Endothelial cell of umbilical vein (primary cell): Measurements from ENCODE around the gene KRT76. TPM values are rescaled to one million over a fixed set of nuclear protein-coding genes. Genes with fewer than 3 reads are reported as not detected.

Experiments
- BruUV-seq: library from RNA; stranded (reverse); fragments of 400-500 nt; replicated peaks from 2 replicates; lab custom pipeline; 2021; lab: Mats Ljungman, UMichigan
- CTCF ChIA-PET: fragments of 300-600, 350-600 bp; sonication (Branson Sonifier 250); formaldehyde crosslinking; loops from one replicate; lab custom pipeline; 2021; ENCODE audit warnings: antibody characterized with exemption, inconsistent platforms; lab: Charles Lee
- POLR2A ChIA-PET: fragments of 300-600, 350-600 bp; sonication (Branson Sonifier 250); formaldehyde crosslinking; loops from one replicate; lab custom pipeline; 2021; ENCODE audit warnings: antibody characterized with exemption, inconsistent platforms; lab: Charles Lee
- DNase-seq: peaks from one replicate; pipeline ENCODE4 v3.0.0-alpha.2; 2011; ENCODE audit warnings: low read depth, low spot score
- FAIRE-seq: peaks from 2 replicates; lab custom pipeline; 2011; peaks lifted over from hg19 to GRCh38; lab: Jason Lieb, UNC
- H2AFZ ChIP-seq: 2 replicates; pipeline ENCODE4 v1.6.0; 2012; ENCODE audit warnings: low read depth, low read length, control low read depth, inconsistent platforms
- H3K27ac ChIP-seq: 2 replicates; pipeline ENCODE4 v1.5.1; 2011; ENCODE audit warnings: low read depth, mild to moderate bottlenecking, control low read depth, low read length, moderate library complexity; ENCODE audit not compliant: insufficient read depth
- H3K27me3 ChIP-seq, 2 experiments: 2 replicates each; pipeline versions ENCODE4 v1.6.0 to v1.6.1; 2011; ENCODE audit warnings: low read length in 2 of 2, mixed read lengths in 1 of 2; ENCODE audit not compliant: control insufficient read depth in 2 of 2, insufficient read depth in 2 of 2
- H3K36me3 ChIP-seq, 2 experiments: 2 replicates in 1 of 2; 3 replicates in 1 of 2; pipeline ENCODE4 v1.5.1; 2011; ENCODE audit warnings: low read length in 2 of 2, mild to moderate bottlenecking in 1 of 2, moderate library complexity in 1 of 2; ENCODE audit not compliant: control insufficient read depth in 2 of 2, insufficient read depth in 2 of 2; ENCODE audit errors: extremely low read depth in 1 of 2
- H3K4me1 ChIP-seq: 3 replicates; pipeline ENCODE4 v1.5.1; 2011; ENCODE audit warnings: mild to moderate bottlenecking, low read length; ENCODE audit not compliant: control insufficient read depth, insufficient read depth; ENCODE audit errors: extremely low read depth
- H3K4me2 ChIP-seq: 2 replicates; pipeline ENCODE4 v1.6.1; 2011; ENCODE audit warnings: low read length, control low read depth, mixed read lengths; ENCODE audit not compliant: insufficient read depth
- H3K4me3 ChIP-seq, 3 experiments: fragments of 200-600 bp in 1 of 3; sonication (generic), shearing (Covaris generic) in 1 of 3; replicated peaks in 1 of 3; 2 replicates each; pipeline ENCODE4 v1.5.1; 2011 to 2016; ENCODE audit warnings: control low read depth in 3 of 3, low read length in 3 of 3, mild to moderate bottlenecking in 2 of 3, inconsistent platforms in 1 of 3, low read depth in 1 of 3, moderate library complexity in 1 of 3; ENCODE audit not compliant: insufficient read depth in 1 of 3
- H3K79me2 ChIP-seq: 2 replicates; pipeline ENCODE4 v1.6.0; 2012; ENCODE audit warnings: low read length, inconsistent platforms; ENCODE audit not compliant: control insufficient read depth, insufficient read depth
- H3K9ac ChIP-seq: replicated peaks from 2 replicates; pipeline ENCODE3; 2011; ENCODE audit warnings: low read length, control low read depth; ENCODE audit not compliant: insufficient read depth; ENCODE audit errors: extremely low read depth
- H3K9me1 ChIP-seq: replicated peaks from 3 replicates; pipeline ENCODE4 v1.6.0; 2011; ENCODE audit warnings: mild to moderate bottlenecking, low read length; ENCODE audit not compliant: control insufficient read depth, insufficient read depth; ENCODE audit errors: extremely low read depth
- H3K9me3 ChIP-seq: replicated peaks from 2 replicates; pipeline ENCODE4 v1.5.1; 2012; ENCODE audit warnings: low read length, inconsistent platforms; ENCODE audit not compliant: control insufficient read depth, insufficient read depth
- H4K20me1 ChIP-seq: replicated peaks from 2 replicates; pipeline ENCODE3; 2011; ENCODE audit warnings: mild to moderate bottlenecking, low read length; ENCODE audit not compliant: control insufficient read depth, insufficient read depth; ENCODE audit errors: extremely low read depth
- CTCF ChIP-seq, 2 donors: IDR thresholded peaks; 1 replicate in 1 of 2; 2 replicates in 1 of 2; pipeline ENCODE4 v1.5.1; 2011; ENCODE audit warnings: low read length in 2 of 2, mild to moderate bottlenecking in 2 of 2, moderate library complexity in 2 of 2, control low read depth in 1 of 2, inconsistent platforms in 1 of 2, low read depth in 1 of 2; ENCODE audit not compliant: insufficient read depth in 1 of 2; ENCODE audit errors: extremely low read depth in 1 of 2
- EZH2 ChIP-seq: IDR thresholded peaks from 2 replicates; pipeline ENCODE4 v1.6.1; 2012; ENCODE audit warnings: borderline replicate concordance, low read depth, mild to moderate bottlenecking, moderate library complexity, low read length, inconsistent platforms; ENCODE audit not compliant: severe bottlenecking
- FOS ChIP-seq: IDR thresholded peaks from 2 replicates; pipeline ENCODE4 v1.6.1; 2011; ENCODE audit warnings: mild to moderate bottlenecking, low read length, moderate library complexity, borderline replicate concordance; ENCODE audit not compliant: insufficient read depth
- GATA2 ChIP-seq: IDR thresholded peaks from 2 replicates; pipeline ENCODE4 v1.7.0; 2011; ENCODE audit warnings: low read depth, mild to moderate bottlenecking, moderate library complexity, mixed read lengths, low read length; ENCODE audit not compliant: insufficient read length, insufficient read depth
- JUN ChIP-seq: IDR thresholded peaks from 2 replicates; pipeline ENCODE4 v1.6.1; 2011; ENCODE audit warnings: borderline replicate concordance, low read depth; ENCODE audit not compliant: insufficient read length, insufficient read depth
- MAX ChIP-seq: IDR thresholded peaks from 2 replicates; pipeline ENCODE4 v1.6.1; 2011; ENCODE audit not compliant: insufficient read depth, insufficient read length
- MYC ChIP-seq: IDR thresholded peaks from one replicate; pipeline ENCODE4 v1.6.1; 2011; ENCODE audit warnings: mild to moderate bottlenecking, low read depth, low read length
- POLR2A ChIP-seq: IDR thresholded peaks from 2 replicates; pipeline ENCODE4 v1.6.1; 2012; ENCODE audit warnings: low read depth, mild to moderate bottlenecking, control low read depth, low read length
- POLR2AphosphoS5 ChIP-seq: IDR thresholded peaks from 2 replicates; pipeline ENCODE4 v1.6.1; 2012; ENCODE audit warnings: low read depth, mild to moderate bottlenecking, control low read depth, low read length, moderate library complexity; ENCODE audit not compliant: insufficient read depth
- dilution Hi-C: fragments of 300-500 bp; cut with MboI; formaldehyde crosslinking; loops from one replicate; pipeline ENCODE4 v1.15.0; 2019; ENCODE audit warnings: low sequenced_read_pairs; ENCODE audit not compliant: extremely low pct_ligation_motif_present
- intact Hi-C: fragments of 100-400 bp; cut with micrococcal nuclease; formaldehyde crosslinking; loops from one replicate; pipeline ENCODE4 v1.10.0; 2022
- polyA plus RNA-seq, 4 experiments: library from polyadenylated mRNA; depleted of rRNA in 3 of 4; stranded (reverse) in 3 of 4; unstranded in 1 of 4; fragments of >200 nt; gene quantifications; 2 replicates each; pipeline versions ENCODE4 v1.2.1 to v1.2.3, GENCODE V29; 2011 to 2012; ENCODE audit warnings: missing spikeins in 1 of 4
- total RNA-seq: library from RNA; stranded (reverse); gene quantifications from 2 replicates; pipeline ENCODE4 v1.2.3, GENCODE V29; 2021

KRT76 gene
- total and polyA plus RNA-seq, 2 donors (not counting 3 experiments of a cell fraction or from before 2014, with no cell fraction given), result not detected

GRCh38 chr12:52798671-52799504 lies 21.7 kb upstream of the KRT76 start:
- Histone ChIP-seq H3K79me2 (no peaks in the 10 kb centered on the region), H2AFZ (no peak overlapping the region), H4K20me1 (no peaks in the 10 kb centered on the region), H3K4me2 (no peak overlapping the region), H3K4me1 (no peaks in the 10 kb centered on the region), H3K36me3 (no peaks in the 10 kb centered on the region), H3K27ac (no peak overlapping the region), H3K4me3 (no peak overlapping the region), H3K9me1 (no peaks in the 10 kb centered on the region), H3K9me3 (no peaks in the 10 kb centered on the region), H3K27me3 (peaks cover 0 to 8% of the 10 kb centered on the region in 2 experiments), H3K9ac (no peak overlapping the region)
- CTCF ChIA-PET, result no interaction called here
- DNase-seq (no peak), FAIRE-seq (no peak)
- dilution Hi-C loops (no loop called here), intact Hi-C loops (no loop called here)
- no TSS peak for BruUV-seq
- POLR2A ChIA-PET, result no interaction called here
- no peak for TF ChIP-seq POLR2A

- no peak for FAIRE-seq
- POLR2A ChIA-PET, result no interaction called here
Measured at GRCh38 chr12:52798003-52798670, 21.0 kb upstream of the KRT76 start.

More at GRCh38 chr12:52798003-52798670, 21.0 kb upstream of the KRT76 start:
- no peaks in the 10 kb centered on the region for H3K9me1 ChIP-seq
- H3K4me2 ChIP-seq, result no peak overlapping the region
- H3K36me3 ChIP-seq, result no peaks in the 10 kb centered on the region
- no peak overlapping the region for H3K9ac ChIP-seq
- H3K79me2 ChIP-seq, result no peaks in the 10 kb centered on the region
- no TSS peak for BruUV-seq
- dilution Hi-C loops (no loop called here), intact Hi-C loops (no loop called here)
- CTCF ChIA-PET, result no interaction called here
- H4K20me1 ChIP-seq, result no peaks in the 10 kb centered on the region
- no peaks in the 10 kb centered on the region for H3K9me3 ChIP-seq
- no peak for DNase-seq
- TF ChIP-seq MAX (no peak), MYC (no peak), POLR2A (no peak), GATA2 (no peak), EZH2 (no peak), FOS (no peak), POLR2AphosphoS5 (no peak), CTCF (IDR thresholded peaks at IDR 0.05; ENCODE audit: extremely low read depth in 1 of 2, insufficient read depth in 1 of 2, low read depth in 1 of 2, low read length in 2 of 2) (no peak), JUN (no peak)
- no peak overlapping the region for H3K4me3 ChIP-seq
- no peak overlapping the region for H2AFZ ChIP-seq
- no peak overlapping the region for H3K27ac ChIP-seq
- peaks cover 0 to 8% of the 10 kb centered on the region in 2 experiments for H3K27me3 ChIP-seq
- H3K4me1 ChIP-seq, result no peaks in the 10 kb centered on the region
